ENCODE measurements around the gene GRN. TPM values are rescaled to one million over a fixed set of nuclear protein-coding genes. Genes with fewer than 3 reads are reported as not detected.

The GRN gene
- total and polyA plus RNA-seq, 2 of the 13 experiments (the other 11 are each of a cell fraction or from before 2014, with no cell fraction given) = 86.6 to 143 TPM

- TF ChIP-seq TCF7 (IDR thresholded peaks at IDR 0.05; ENCODE audit: low read depth) (no peak), TEAD3 (CRISPR knock-in tag; optimal IDR thresholded peaks at IDR 0.05; ENCODE audit: borderline replicate concordance) (peak; percentile 29), ZNF720 (CRISPR knock-in tag; IDR thresholded peaks at IDR 0.05) (no peak), HMGXB4 (CRISPR knock-in tag; IDR thresholded peaks at IDR 0.05; ENCODE audit: borderline replicate concordance in 1 of 2, low read depth in 1 of 2) (peak in 1 of 2 experiments; percentile 47; a peak in 1 of 4 replicates), MEF2D (CRISPR knock-in tag; IDR thresholded peaks at IDR 0.05) (0 out of 2 replicates have a peak, but pooled peaks have one; percentile 29), ATF3 (CRISPR knock-in tag; IDR thresholded peaks at IDR 0.05) (no peak), KDM2A (CRISPR knock-in tag; IDR thresholded peaks at IDR 0.05; ENCODE audit: borderline replicate concordance, low read depth) (0 out of 2 replicates have a peak, but pooled peaks have one; percentile 43), ZFX (CRISPR knock-in tag; IDR thresholded peaks at IDR 0.05; ENCODE audit: low read depth) (peak; percentile 37; the same call in 1 of the 2 replicates), EEA1 (CRISPR knock-in tag; IDR thresholded peaks at IDR 0.05; ENCODE audit: borderline replicate concordance) (no peak), ELF3 (CRISPR knock-in tag; IDR thresholded peaks at IDR 0.05) (no peak), ZNF788 (CRISPR knock-in tag; IDR thresholded peaks at IDR 0.05; ENCODE audit: borderline replicate concordance) (no peak), MXD4 (CRISPR knock-in tag; IDR thresholded peaks at IDR 0.05) (0 out of 2 replicates have a peak, but pooled peaks have one; percentile 59), NFE2L1 (CRISPR knock-in tag; IDR thresholded peaks at IDR 0.05; ENCODE audit: borderline replicate concordance) (no peak), ZNF770 (CRISPR knock-in tag; IDR thresholded peaks at IDR 0.05) (no peak), ETV5 (CRISPR knock-in tag; IDR thresholded peaks at IDR 0.05; ENCODE audit: borderline replicate concordance) (no peak), ZBED4 (CRISPR knock-in tag; IDR thresholded peaks at IDR 0.05; ENCODE audit: borderline replicate concordance) (0 out of 2 replicates have a peak, but pooled peaks have one; percentile 17), GRHL1 (CRISPR knock-in tag; conservative IDR thresholded peaks at IDR 0.05) (no peak), SAP130 (CRISPR knock-in tag; IDR thresholded peaks at IDR 0.05; ENCODE audit: low read depth) (peak; percentile 52; the same call in 1 of the 2 replicates), ZMYM2 (CRISPR knock-in tag; IDR thresholded peaks at IDR 0.05) (no peak), U2AF2 (IDR thresholded peaks at IDR 0.05; ENCODE audit: low read depth, low read length) (no peak)
Measured at GRCh38 chr17:44331249-44331760, 13.8 kb upstream of the GRN start (continued).
